Esophagus muscularis mucosa (tissue), 4 donors: Measurements from ENCODE around the gene PCMT1.

Source experiments
- EP300 ChIP-seq: sonication (generic); formaldehyde crosslinking; IDR thresholded peaks from one replicate; pipeline ENCODE4 v1.6.1; 2017; ENCODE audit warnings: antibody characterized with exemption
- POLR2A ChIP-seq: fragments of 450-650 bp; IDR thresholded peaks from one replicate; pipeline ENCODE4 v1.6.1; 2017; ENCODE audit warnings: antibody characterized with exemption, moderate library complexity, mild to moderate bottlenecking, low read depth
- POLR2AphosphoS5 ChIP-seq, 2 donors: sonication (generic); formaldehyde crosslinking; IDR thresholded peaks; one replicate each; pipeline ENCODE4 v1.6.1; 2017; ENCODE audit warnings: antibody characterized with exemption in 2 of 2
- TF ChIP-seq, protein P1 (sequence below), 3 experiments: fragments of 200-600 bp in 2 of 3; fragments of 450-650 bp in 1 of 3; sonication (generic) in 2 of 3; IDR thresholded peaks; one replicate each; pipeline ENCODE4 v1.5.1; 2017 to 2019; ENCODE audit warnings: antibody characterized with exemption in 3 of 3, mild to moderate bottlenecking in 2 of 3, moderate library complexity in 1 of 3

DNA sequence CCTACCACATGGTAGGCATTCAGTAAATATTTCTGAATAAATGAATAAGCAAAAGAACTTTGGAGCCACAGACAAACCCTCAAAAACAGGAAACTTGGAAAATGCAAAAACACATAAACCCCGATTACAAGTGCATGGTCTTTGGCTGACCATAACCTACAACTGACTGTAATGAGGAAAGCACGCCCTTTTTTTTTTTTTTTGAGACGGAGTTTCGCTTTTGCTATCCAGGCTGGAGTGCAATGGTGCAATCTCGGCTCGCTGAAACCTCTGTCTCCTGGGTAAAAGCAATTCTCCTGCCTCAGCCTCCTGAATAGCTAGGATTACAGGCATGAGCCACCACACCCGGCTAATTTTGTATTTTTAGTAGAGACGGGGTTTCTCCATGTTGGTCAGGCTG, 19.7 kb upstream of the PCMT1 start:
- TF ChIP-seq POLR2A (no peak), EP300 (no peak), POLR2AphosphoS5 (IDR thresholded peaks at IDR 0.05) (no peak)
- TF ChIP-seq, protein P1, sequence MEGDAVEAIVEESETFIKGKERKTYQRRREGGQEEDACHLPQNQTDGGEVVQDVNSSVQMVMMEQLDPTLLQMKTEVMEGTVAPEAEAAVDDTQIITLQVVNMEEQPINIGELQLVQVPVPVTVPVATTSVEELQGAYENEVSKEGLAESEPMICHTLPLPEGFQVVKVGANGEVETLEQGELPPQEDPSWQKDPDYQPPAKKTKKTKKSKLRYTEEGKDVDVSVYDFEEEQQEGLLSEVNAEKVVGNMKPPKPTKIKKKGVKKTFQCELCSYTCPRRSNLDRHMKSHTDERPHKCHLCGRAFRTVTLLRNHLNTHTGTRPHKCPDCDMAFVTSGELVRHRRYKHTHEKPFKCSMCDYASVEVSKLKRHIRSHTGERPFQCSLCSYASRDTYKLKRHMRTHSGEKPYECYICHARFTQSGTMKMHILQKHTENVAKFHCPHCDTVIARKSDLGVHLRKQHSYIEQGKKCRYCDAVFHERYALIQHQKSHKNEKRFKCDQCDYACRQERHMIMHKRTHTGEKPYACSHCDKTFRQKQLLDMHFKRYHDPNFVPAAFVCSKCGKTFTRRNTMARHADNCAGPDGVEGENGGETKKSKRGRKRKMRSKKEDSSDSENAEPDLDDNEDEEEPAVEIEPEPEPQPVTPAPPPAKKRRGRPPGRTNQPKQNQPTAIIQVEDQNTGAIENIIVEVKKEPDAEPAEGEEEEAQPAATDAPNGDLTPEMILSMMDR (IDR thresholded peaks at IDR 0.05) = no peak
